Duodenal mucosa (tissue), 2 donors: Measurements from ENCODE around the gene KCNK16.

Experiments
- H3K27ac ChIP-seq: one replicate; pipeline ENCODE4 v1.7.0; 2013; ENCODE audit warnings: low read depth, low read length
- H3K27me3 ChIP-seq, 2 donors: one replicate each; pipeline ENCODE4 v1.7.0; 2013; ENCODE audit warnings: low read length in 2 of 2, control low read depth in 1 of 2; ENCODE audit not compliant: insufficient read depth in 2 of 2, control insufficient read depth in 1 of 2
- H3K36me3 ChIP-seq, 2 donors: one replicate each; pipeline ENCODE4 v1.7.0; 2013; ENCODE audit warnings: low read length in 2 of 2, control low read depth in 1 of 2; ENCODE audit not compliant: insufficient read depth in 2 of 2, control insufficient read depth in 1 of 2
- H3K4me1 ChIP-seq, 2 donors: one replicate each; pipeline ENCODE4 v1.7.0; 2013; ENCODE audit warnings: low read length in 2 of 2, control low read depth in 1 of 2; ENCODE audit not compliant: insufficient read depth in 2 of 2, control insufficient read depth in 1 of 2
- H3K4me3 ChIP-seq, 2 donors: one replicate each; pipeline ENCODE4 v1.7.0; 2013; ENCODE audit warnings: low read length in 2 of 2, low read depth in 1 of 2
- H3K9ac ChIP-seq, 2 donors: one replicate each; pipeline ENCODE4 v1.7.0; 2013; ENCODE audit warnings: low read length in 2 of 2, low read depth in 1 of 2
- H3K9me3 ChIP-seq, 2 donors: one replicate each; pipeline ENCODE4 v1.7.0; 2013; ENCODE audit warnings: low read length in 2 of 2, control low read depth in 1 of 2; ENCODE audit not compliant: control insufficient read depth in 1 of 2

KCNK16 gene

DNA sequence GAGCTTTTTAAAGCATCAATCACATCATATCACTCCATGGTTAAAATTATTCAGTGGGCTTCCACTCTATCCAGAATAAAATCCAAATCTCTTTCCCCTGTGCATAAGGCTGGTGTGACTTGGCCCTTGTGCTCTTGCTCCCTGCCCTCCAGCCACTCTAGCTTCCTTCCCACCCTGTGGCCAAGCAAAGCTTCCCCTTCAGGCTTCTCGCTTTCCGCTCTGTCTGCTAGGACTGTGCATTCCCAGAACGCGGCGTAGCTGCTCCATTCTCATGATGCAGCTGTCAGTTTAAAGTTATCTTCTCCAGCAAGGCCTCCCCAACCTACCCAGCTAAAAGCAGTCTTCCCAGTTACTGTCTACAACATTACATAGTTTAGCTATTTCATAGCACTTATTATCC lies 19.4 kb upstream of the KCNK16 start:
- Histone ChIP-seq H3K4me1 (peaks cover 13% of the 10 kb centered on the region in 2 donors), H3K27me3 (peaks cover 0 to 3% of the 10 kb centered on the region in 2 donors), H3K4me3 (no peak overlapping the region), H3K36me3 (no peaks in the 10 kb centered on the region), H3K9ac (no peak overlapping the region), H3K9me3 (no peaks in the 10 kb centered on the region), H3K27ac (no peak overlapping the region)

DNA sequence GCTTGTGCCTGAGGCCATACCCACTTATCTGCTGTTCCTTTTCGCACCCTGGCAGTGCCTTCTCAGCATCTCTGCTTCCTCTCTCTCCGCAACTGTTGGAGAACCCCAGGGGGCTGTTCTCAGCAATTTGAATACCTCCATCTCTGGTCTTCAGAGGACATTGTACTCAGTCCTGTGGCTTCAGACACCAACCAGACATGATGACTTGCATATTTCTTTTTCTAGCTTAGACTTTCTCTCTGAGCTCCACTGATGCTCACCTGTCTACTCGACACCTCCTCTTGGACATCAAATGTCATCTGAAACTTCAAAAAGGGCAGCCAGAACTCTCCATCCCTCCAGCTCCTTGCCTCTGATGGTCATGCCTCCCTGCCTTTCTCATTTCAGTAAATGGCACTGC lies 18.9 kb upstream of the KCNK16 start:
- Histone ChIP-seq H3K9ac (no peak overlapping the region), H3K4me1 (peaks cover 13 to 14% of the 10 kb centered on the region in 2 donors), H3K27me3 (peaks cover 0 to 3% of the 10 kb centered on the region in 2 donors), H3K4me3 (no peak overlapping the region), H3K9me3 (no peaks in the 10 kb centered on the region), H3K27ac (no peak overlapping the region), H3K36me3 (no peaks in the 10 kb centered on the region)

DNA sequence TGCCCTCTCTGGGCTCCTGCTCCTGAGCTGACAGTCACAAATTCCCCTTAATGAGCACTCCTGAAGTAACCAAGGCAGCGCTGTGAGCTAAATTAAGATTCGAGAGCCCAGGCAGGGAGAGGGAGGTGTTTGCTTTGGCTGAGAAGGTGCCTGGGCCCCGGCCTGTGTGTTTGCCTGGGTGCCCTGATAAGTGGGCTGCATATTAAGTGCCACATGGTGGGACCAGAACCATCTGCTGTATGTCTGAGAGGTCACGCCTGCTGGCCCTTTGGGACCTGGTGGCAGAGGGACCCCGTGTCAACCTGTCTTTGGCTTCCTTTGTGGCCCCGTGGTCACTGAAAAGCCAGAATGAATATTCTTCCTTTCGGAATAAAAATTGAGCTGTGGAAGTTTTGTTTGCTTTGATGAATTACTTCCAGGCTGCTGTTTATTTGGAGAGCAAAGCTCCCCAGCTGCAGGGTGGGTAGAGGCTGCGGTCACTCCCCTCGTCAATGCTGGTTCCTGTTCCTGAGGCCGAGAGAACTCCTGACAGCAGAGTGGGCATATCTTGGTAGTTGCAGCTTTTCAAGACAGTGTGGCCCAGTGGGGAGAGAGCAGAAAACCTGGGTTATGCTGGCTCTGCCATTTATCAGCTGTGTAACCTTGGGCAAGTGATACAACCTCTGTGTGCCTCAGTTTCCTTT lies 17.5 kb upstream of the KCNK16 start:
- H3K4me3 ChIP-seq, result no peak overlapping the region
- peaks cover 0 to 3% of the 10 kb centered on the region in 2 donors for H3K27me3 ChIP-seq
- H3K27ac ChIP-seq, result no peak overlapping the region
- H3K36me3 ChIP-seq, result no peaks in the 10 kb centered on the region
- no peak overlapping the region for H3K9ac ChIP-seq
- H3K9me3 ChIP-seq, result no peaks in the 10 kb centered on the region
- H3K4me1 ChIP-seq, result peaks cover 18 to 22% of the 10 kb centered on the region in 2 donors

GRCh38 chr6:39339096-39339867 lies 16.8 kb upstream of the KCNK16 start:
- H3K4me1 ChIP-seq, result peaks cover 18 to 22% of the 10 kb centered on the region in 2 donors
- H3K27me3 ChIP-seq, result peaks cover 0 to 3% of the 10 kb centered on the region in 2 donors
- no peak overlapping the region for H3K27ac ChIP-seq
- H3K36me3 ChIP-seq, result no peaks in the 10 kb centered on the region
- H3K9ac ChIP-seq, result no peak overlapping the region
- H3K9me3 ChIP-seq, result no peaks in the 10 kb centered on the region
- no peak overlapping the region for H3K4me3 ChIP-seq

GRCh38 chr6:39338397-39338796 lies 15.9 kb upstream of the KCNK16 start:
- Histone ChIP-seq H3K27me3 (peaks cover 0 to 3% of the 10 kb centered on the region in 2 donors), H3K27ac (no peak overlapping the region), H3K4me3 (no peak overlapping the region), H3K36me3 (no peaks in the 10 kb centered on the region), H3K4me1 (peaks cover 16 to 20% of the 10 kb centered on the region in 2 donors), H3K9me3 (no peaks in the 10 kb centered on the region), H3K9ac (no peak overlapping the region)

GRCh38 chr6:39335780-39336545 lies 13.5 kb upstream of the KCNK16 start:
- Histone ChIP-seq H3K27me3 (peaks cover 0 to 3% of the 10 kb centered on the region in 2 donors), H3K9ac (no peak overlapping the region), H3K4me1 (peaks cover 10 to 15% of the 10 kb centered on the region in 2 donors), H3K9me3 (no peaks in the 10 kb centered on the region), H3K36me3 (no peaks in the 10 kb centered on the region), H3K4me3 (no peak overlapping the region), H3K27ac (no peak overlapping the region)

- Histone ChIP-seq H3K27ac (no peak overlapping the region), H3K9ac (no peak overlapping the region), H3K27me3 (no peaks in the 10 kb centered on the region), H3K9me3 (no peaks in the 10 kb centered on the region), H3K4me3 (no peak overlapping the region), H3K36me3 (no peaks in the 10 kb centered on the region), H3K4me1 (peaks cover 9 to 10% of the 10 kb centered on the region in 2 donors)
These were observed 11.3 kb upstream of the KCNK16 start for GRCh38 chr6:39333644-39334438.

- Histone ChIP-seq H3K4me3 (no peak overlapping the region), H3K9me3 (no peaks in the 10 kb centered on the region), H3K27me3 (peaks cover 0 to 5% of the 10 kb centered on the region in 2 donors), H3K27ac (no peak overlapping the region), H3K4me1 (no peaks in the 10 kb centered on the region), H3K36me3 (no peaks in the 10 kb centered on the region), H3K9ac (no peak overlapping the region)
These were observed 8.0 kb upstream of the KCNK16 start for GRCh38 chr6:39330476-39330875.

DNA sequence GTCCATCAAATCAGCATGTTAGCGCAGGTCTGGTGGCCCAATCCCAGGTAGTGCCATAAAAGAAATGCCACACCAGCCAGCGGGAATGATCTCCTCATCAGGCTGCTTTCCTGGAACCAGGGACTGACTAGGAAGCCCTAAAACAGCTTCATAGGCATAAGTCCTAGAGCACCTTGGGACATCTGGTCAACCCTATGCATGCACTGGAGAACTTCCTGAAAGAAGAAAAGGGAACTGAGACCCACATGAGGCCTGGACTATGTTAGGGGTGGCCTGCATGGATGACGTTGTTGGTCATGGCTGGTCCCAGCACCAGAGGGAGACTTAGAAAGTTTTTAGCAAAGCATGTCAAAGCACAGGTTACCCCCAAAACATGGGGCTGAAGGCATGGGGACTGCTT lies 7.6 kb upstream of the KCNK16 start:
- Histone ChIP-seq H3K27ac (no peak overlapping the region), H3K36me3 (no peaks in the 10 kb centered on the region), H3K4me3 (no peak overlapping the region), H3K27me3 (peaks cover 0 to 5% of the 10 kb centered on the region in 2 donors), H3K9ac (no peak overlapping the region), H3K4me1 (no peaks in the 10 kb centered on the region), H3K9me3 (no peaks in the 10 kb centered on the region)
